K562 (cell line): ENCODE results near the gene DVL2. TPM values are rescaled to one million over a fixed set of nuclear protein-coding genes. Genes with fewer than 3 reads are reported as not detected.

Source experiments
- ARNT ChIP-seq, 2 experiments: fragments of 450-650 bp; IDR thresholded peaks; 2 replicates each; pipeline ENCODE4 v1.6.1; 2016; ENCODE audit warnings: mild to moderate bottlenecking in 1 of 2
- BACH1 ChIP-seq: fragments of 200-800 bp; sonication (Bioruptor generic); IDR thresholded peaks from 2 replicates; pipeline ENCODE4 v1.6.1; 2016; ENCODE audit warnings: missing genetic modification characterization, missing compliant biosample characterization
- ELF1 ChIP-seq: fragments of 200-800 bp; sonication (Bioruptor generic); IDR thresholded peaks from 2 replicates; pipeline ENCODE4 v1.6.1; 2016; ENCODE audit warnings: missing genetic modification characterization, missing compliant biosample characterization
- FOXM1 ChIP-seq, 2 experiments: fragments of 450-650 bp in 1 of 2; sonication (generic) in 1 of 2; formaldehyde crosslinking in 1 of 2; IDR thresholded peaks; 2 replicates each; pipeline versions ENCODE4 v1.6.1 to v1.9.0; 2017 to 2022; ENCODE audit warnings: low read depth in 2 of 2, mild to moderate bottlenecking in 2 of 2, missing genetic modification reagents in 1 of 2, moderate library complexity in 1 of 2
- GTF2F1 ChIP-seq: IDR thresholded peaks from 2 replicates; pipeline ENCODE4 v1.6.1; 2011; ENCODE audit warnings: low read depth, low read length, improper control_type of control experiment
- HDAC1 ChIP-seq, 2 experiments: fragments of 450-650 bp; IDR thresholded peaks; 2 replicates each; pipeline ENCODE4 v1.6.1; 2016 to 2017; ENCODE audit warnings: inconsistent platforms in 1 of 2, mild to moderate bottlenecking in 1 of 2, moderate library complexity in 1 of 2
- IFI16 ChIP-seq: fragments of 250-450 bp; sonication (Bioruptor Pico); IDR thresholded peaks from 2 replicates; pipeline ENCODE4 v2.1.2; 2022; ENCODE audit warnings: mild to moderate bottlenecking, inconsistent platforms
- KDM1A ChIP-seq, 2 experiments: fragments of 450-650 bp; IDR thresholded peaks; 2 replicates each; pipeline ENCODE4 v1.6.1; 2016; ENCODE audit warnings: mild to moderate bottlenecking in 2 of 2
- KDM4B ChIP-seq, 2 experiments: fragments of 450-650 bp in 1 of 2; sonication (generic) in 1 of 2; IDR thresholded peaks; 2 replicates each; pipeline ENCODE4 v1.6.1; 2016 to 2017; ENCODE audit warnings: borderline replicate concordance in 2 of 2, antibody characterized with exemption in 1 of 2, low read depth in 1 of 2, mild to moderate bottlenecking in 1 of 2
- KHSRP ChIP-seq: fragments of 450-650 bp; IDR thresholded peaks from 2 replicates; pipeline ENCODE4 v1.6.1; 2017
- LEF1 ChIP-seq: fragments of 450-650 bp; IDR thresholded peaks from 2 replicates; pipeline ENCODE4 v1.6.1; 2016; ENCODE audit warnings: mild to moderate bottlenecking
- MAX ChIP-seq: sonication (generic); formaldehyde crosslinking; IDR thresholded peaks from 2 replicates; pipeline ENCODE4 v1.9.0; 2022; ENCODE audit warnings: mild to moderate bottlenecking, missing genetic modification reagents
- NR2C2 ChIP-seq, 2 experiments: fragments of 200-800 bp in 1 of 2; sonication (Bioruptor generic) in 1 of 2; sonication (generic) in 1 of 2; formaldehyde crosslinking in 1 of 2; IDR thresholded peaks; 2 replicates each; pipeline versions ENCODE4 v1.6.1 to v1.8.0; 2016 to 2022; ENCODE audit warnings: mild to moderate bottlenecking in 1 of 2, missing compliant biosample characterization in 1 of 2, missing genetic modification characterization in 1 of 2, missing genetic modification reagents in 1 of 2
- PKNOX1 ChIP-seq: fragments of 450-650 bp; IDR thresholded peaks from 2 replicates; pipeline ENCODE4 v1.6.1; 2016
- PML ChIP-seq: IDR thresholded peaks from 2 replicates; pipeline ENCODE4 v1.6.1; 2012; ENCODE audit warnings: low read length, inconsistent platforms
- RBM22 ChIP-seq: fragments of 200-400 bp; formaldehyde crosslinking; IDR thresholded peaks from 2 replicates; pipeline ENCODE4 v1.6.1; 2018; ENCODE audit warnings: low read length, low read depth; ENCODE audit not compliant: poor library complexity, severe bottlenecking
- SMARCC2 ChIP-seq: fragments of 450-650 bp; IDR thresholded peaks from 2 replicates; pipeline ENCODE4 v1.6.1; 2017; ENCODE audit warnings: antibody characterized with exemption, moderate library complexity, mild to moderate bottlenecking, low read depth
- SMC3 ChIP-seq: conservative IDR thresholded peaks from 2 replicates; pipeline ENCODE4 v1.6.1; 2011; ENCODE audit warnings: low read depth, low read length, improper control_type of control experiment; ENCODE audit not compliant: insufficient read depth
- SOX6 ChIP-seq: fragments of 450-650 bp; IDR thresholded peaks from 2 replicates; pipeline ENCODE4 v1.6.1; 2014; ENCODE audit warnings: mild to moderate bottlenecking
- SP1 ChIP-seq: sonication (generic); formaldehyde crosslinking; IDR thresholded peaks from 2 replicates; pipeline ENCODE4 v1.8.1; 2022; ENCODE audit warnings: mild to moderate bottlenecking, missing genetic modification reagents
- YBX1 ChIP-seq: fragments of 450-650 bp; IDR thresholded peaks from 2 replicates; pipeline ENCODE4 v1.7.1; 2016; ENCODE audit warnings: mild to moderate bottlenecking
- YY1 ChIP-seq, 3 experiments: IDR thresholded peaks; 2 replicates each; pipeline ENCODE4 v1.6.1; 2011; ENCODE audit warnings: low read length in 2 of 3, mild to moderate bottlenecking in 2 of 3, moderate library complexity in 2 of 3, borderline replicate concordance in 1 of 3, control low read depth in 1 of 3, low read depth in 1 of 3; ENCODE audit not compliant: insufficient read depth in 3 of 3, insufficient replicate concordance in 2 of 3, control insufficient read depth in 1 of 3, insufficient read length in 1 of 3; ENCODE audit errors: extremely low read depth in 1 of 3
- ZNF253 ChIP-seq: fragments of 250-450 bp; sonication (Bioruptor Pico); conservative IDR thresholded peaks from 2 replicates; pipeline ENCODE4 v1.6.1; 2021; ENCODE audit warnings: mild to moderate bottlenecking
- ZNF583 ChIP-seq: fragments of 250-450 bp; sonication (Bioruptor Pico); IDR thresholded peaks from 2 replicates; pipeline ENCODE4 v1.4.0; 2020
- ZNF785 ChIP-seq: fragments of 250-450 bp; sonication (Bioruptor Pico); IDR thresholded peaks from 2 replicates; pipeline ENCODE4 v1.4.0; 2020; ENCODE audit warnings: mild to moderate bottlenecking
- polyA plus RNA-seq, 8 experiments: library from polyadenylated mRNA; depleted of rRNA in 4 of 8; stranded (reverse) in 5 of 8; unstranded in 3 of 8; fragments of >200 nt; fragmentation: Nextera tagmentation in 2 of 8; fragmentation: Illumina TruSeq in 1 of 8; extraction: Ambion mirVana in 2 of 8; extraction: Trizol in 1 of 8; gene quantifications; 2 replicates each; pipeline versions ENCODE4 v1.2.1 to v1.2.3, GENCODE V29; 2011 to 2014; ENCODE audit warnings: inconsistent platforms in 1 of 8, missing spikeins in 1 of 8
- total RNA-seq, 7 experiments: library from RNA; depleted of rRNA in 6 of 7; stranded (reverse); fragments of >200 nt in 6 of 7; fragmentation: Illumina TruSeq in 2 of 7; extraction: Trizol in 2 of 7; gene quantifications; 2 replicates each; pipeline versions ENCODE4 v1.2.1 to v1.2.3, GENCODE V29; 2011 to 2021; ENCODE audit warnings: low replicate concordance in 1 of 7
- TF ChIP-seq, protein P1 (sequence below): sonication (generic); formaldehyde crosslinking; IDR thresholded peaks from 2 replicates; pipeline ENCODE4 v1.8.1; 2023; ENCODE audit warnings: mild to moderate bottlenecking, missing genetic modification reagents

DVL2 gene
- total and polyA plus RNA-seq, 9 of the 15 experiments (the other 6 are each of a cell fraction or from before 2014, with no cell fraction given): 1.3 to 49.5 (median 24.3) TPM

DNA sequence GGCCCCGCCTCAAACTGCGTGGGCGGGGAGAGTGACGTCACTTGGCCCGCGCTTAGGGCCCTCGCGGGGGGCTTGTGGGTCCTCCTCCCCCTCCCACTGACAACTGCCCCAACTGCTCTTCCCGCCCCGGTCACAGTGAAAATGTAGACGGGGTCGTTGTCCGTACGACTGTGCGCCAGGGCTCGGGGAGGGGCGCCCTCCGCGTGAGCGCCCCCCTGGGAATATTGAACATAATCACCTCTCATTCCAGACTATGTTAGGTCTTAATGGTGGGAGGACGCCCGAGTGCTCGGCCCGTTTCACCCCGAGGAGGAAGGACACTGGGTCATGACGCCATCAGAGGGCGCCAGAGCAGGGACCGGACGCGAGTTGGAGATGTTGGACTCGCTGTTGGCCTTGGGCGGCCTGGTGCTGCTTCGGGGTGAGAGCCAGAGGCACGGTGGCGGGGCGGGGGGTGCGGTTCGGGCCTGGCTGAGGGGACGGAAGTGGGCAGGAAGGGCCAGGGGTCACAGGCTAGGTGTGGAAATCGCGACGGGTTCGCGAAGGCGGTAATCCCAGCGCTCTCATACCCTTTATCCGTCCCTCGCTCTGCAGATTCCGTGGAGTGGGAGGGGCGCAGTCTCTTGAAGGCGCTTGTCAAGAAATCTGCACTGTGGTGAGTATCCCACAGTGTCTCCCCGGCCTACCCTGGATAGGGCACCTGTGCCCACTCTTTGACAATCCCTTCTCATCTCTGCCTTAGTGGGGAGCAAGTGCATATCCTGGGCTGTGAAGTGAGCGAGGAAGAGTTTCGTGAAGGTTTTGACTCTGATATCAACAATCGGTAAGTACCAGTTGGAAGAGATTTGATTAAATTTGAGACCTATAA lies 18.1 kb upstream of the DVL2 start, which contains the start of gene ELP5 (continued):
- TF ChIP-seq YY1 (IDR thresholded peaks at IDR 0.05; ENCODE audit: borderline replicate concordance in 1 of 3, control insufficient read depth in 1 of 3, extremely low read depth in 1 of 3, insufficient read depth in 3 of 3, insufficient read length in 1 of 3, insufficient replicate concordance in 2 of 3, low read depth in 1 of 3, low read length in 2 of 3): peak in 2 of 3 experiments; percentile 63 to 78
- TF ChIP-seq IFI16: no peak
- TF ChIP-seq SP1 (CRISPR knock-in tag): peak; percentile 84
- no peak for TF ChIP-seq ZNF583 (CRISPR knock-in tag)
- TF ChIP-seq HDAC1 (IDR thresholded peaks at IDR 0.05): peak in 1 of 2 experiments; percentile 90; a peak in 1 of 4 replicates
- no peak for TF ChIP-seq ARNT (IDR thresholded peaks at IDR 0.05)
- TF ChIP-seq ELF1 (tag): peak; percentile 72
- peak; percentile 75 for TF ChIP-seq MAX
- TF ChIP-seq SMC3: 0 out of 2 replicates have a peak, but pooled peaks have one; percentile 2
- no peak for TF ChIP-seq FOXM1 (IDR thresholded peaks at IDR 0.05; ENCODE audit: low read depth)
- TF ChIP-seq FOXM1 (CRISPR knock-in tag; IDR thresholded peaks at IDR 0.05; ENCODE audit: low read depth): no peak
- TF ChIP-seq NR2C2 (CRISPR knock-in tag; IDR thresholded peaks at IDR 0.05): peak; percentile 71; the same call in 1 of the 2 replicates
- peak; percentile 91 for TF ChIP-seq NR2C2 (tag; IDR thresholded peaks at IDR 0.05)
- TF ChIP-seq KHSRP: peak; percentile 46; the same call in 1 of the 2 replicates
- peak; percentile 30; the same call in 1 of the 2 replicates for TF ChIP-seq SOX6
- TF ChIP-seq YBX1: no peak
- TF ChIP-seq, protein P1, sequence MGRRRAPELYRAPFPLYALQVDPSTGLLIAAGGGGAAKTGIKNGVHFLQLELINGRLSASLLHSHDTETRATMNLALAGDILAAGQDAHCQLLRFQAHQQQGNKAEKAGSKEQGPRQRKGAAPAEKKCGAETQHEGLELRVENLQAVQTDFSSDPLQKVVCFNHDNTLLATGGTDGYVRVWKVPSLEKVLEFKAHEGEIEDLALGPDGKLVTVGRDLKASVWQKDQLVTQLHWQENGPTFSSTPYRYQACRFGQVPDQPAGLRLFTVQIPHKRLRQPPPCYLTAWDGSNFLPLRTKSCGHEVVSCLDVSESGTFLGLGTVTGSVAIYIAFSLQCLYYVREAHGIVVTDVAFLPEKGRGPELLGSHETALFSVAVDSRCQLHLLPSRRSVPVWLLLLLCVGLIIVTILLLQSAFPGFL (CRISPR knock-in tag): no peak
- TF ChIP-seq KDM1A (IDR thresholded peaks at IDR 0.05): peak in 1 of 2 experiments; percentile 18; a peak in 1 of 4 replicates
- TF ChIP-seq RBM22: peak; percentile 44
- TF ChIP-seq PML: peak; percentile 75
- TF ChIP-seq LEF1: peak; percentile 55
- no peak for TF ChIP-seq SMARCC2
- no peak; the same call in 1 of the 2 replicates for TF ChIP-seq GTF2F1
- TF ChIP-seq ZNF785 (CRISPR knock-in tag): no peak
- no peak for TF ChIP-seq PKNOX1
- TF ChIP-seq ZNF253: no peak
- TF ChIP-seq KDM4B (IDR thresholded peaks at IDR 0.05; ENCODE audit: borderline replicate concordance in 2 of 2, low read depth in 1 of 2): peak in 1 of 2 experiments; percentile 69; a peak in 1 of 4 replicates
- TF ChIP-seq BACH1: no peak; the same call in 1 of the 2 replicates
